ENCODE results near the gene GRIK1.
A peak's percentile ranks its signal among the peaks of the same experiment; 100 is the strongest.

Gene GRIK1

GRCh38 chr21:29549614-29550013 is 390.2 kb downstream of the GRIK1 start:
- DNase-seq (ENCODE audit: low spot score) (no peak), FAIRE-seq (no peak)

GRCh38 chr21:29547998-29548397 is 391.8 kb downstream of the GRIK1 start:
- no peak for DNase-seq (ENCODE audit: low spot score)
- FAIRE-seq, result no peak

GRCh38 chr21:29546071-29546470 is 393.7 kb downstream of the GRIK1 start:
- FAIRE-seq, result no peak
- DNase-seq (ENCODE audit: low spot score), result no peak

GRCh38 chr21:29540289-29540688 is 399.5 kb downstream of the GRIK1 start:
- DNase-seq (ENCODE audit: low spot score), result no peak

GRCh38 chr21:29538115-29538514 is 401.7 kb downstream of the GRIK1 start:
- FAIRE-seq (no peak), DNase-seq (ENCODE audit: low spot score) (no peak)

More at GRCh38 chr21:29540289-29540688, 399.5 kb downstream of the GRIK1 start:
- FAIRE-seq, result no peak

GRCh38 chr21:29534448-29534847 is 405.3 kb downstream of the GRIK1 start:
- no peak for DNase-seq (ENCODE audit: low spot score)
- peak; percentile 70 for FAIRE-seq

GRCh38 chr21:29529139-29529538 is 410.7 kb downstream of the GRIK1 start:
- FAIRE-seq, result no peak
- DNase-seq (ENCODE audit: low spot score), result no peak

GRCh38 chr21:29526545-29526944 is 413.3 kb downstream of the GRIK1 start:
- DNase-seq (ENCODE audit: low spot score) (no peak), FAIRE-seq (no peak)

GRCh38 chr21:29524055-29524454 is 415.7 kb downstream of the GRIK1 start:
- no peak for FAIRE-seq
- no peak for DNase-seq (ENCODE audit: low spot score)

GRCh38 chr21:29523646-29524045 is 416.1 kb downstream of the GRIK1 start:
- DNase-seq (ENCODE audit: low spot score) (no peak), FAIRE-seq (no peak)

GRCh38 chr21:29521872-29522271 is 417.9 kb downstream of the GRIK1 start:
- FAIRE-seq (peak; percentile 95), DNase-seq (ENCODE audit: low spot score) (no peak)

GRCh38 chr21:29520171-29520570 is 419.6 kb downstream of the GRIK1 start:
- no peak for DNase-seq (ENCODE audit: low spot score)
- FAIRE-seq, result no peak

GRCh38 chr21:29514652-29515247 is 425.0 kb downstream of the GRIK1 start:
- no peak for FAIRE-seq
- no peak for DNase-seq (ENCODE audit: low spot score)

- DNase-seq (ENCODE audit: low spot score), result no peak
- FAIRE-seq, result no peak
Observed at GRCh38 chr21:29513535-29513934, 426.3 kb downstream of the GRIK1 start.

GRCh38 chr21:29511096-29511495 is 428.7 kb downstream of the GRIK1 start:
- no peak for FAIRE-seq
- no peak for DNase-seq (ENCODE audit: low spot score)

- FAIRE-seq (no peak), DNase-seq (ENCODE audit: low spot score) (no peak)
Observed at GRCh38 chr21:29509121-29509520, 430.7 kb downstream of the GRIK1 start.

GRCh38 chr21:29508301-29508700 is 431.5 kb downstream of the GRIK1 start:
- no peak for FAIRE-seq

GRCh38 chr21:29506947-29507346 is 432.8 kb downstream of the GRIK1 start:
- no peak for FAIRE-seq
- DNase-seq (ENCODE audit: low spot score), result no peak

More at GRCh38 chr21:29508301-29508700, 431.5 kb downstream of the GRIK1 start:
- no peak for DNase-seq (ENCODE audit: low spot score)

- DNase-seq (ENCODE audit: low spot score), result no peak
- no peak for FAIRE-seq
Observed at GRCh38 chr21:29506214-29506613, 433.6 kb downstream of the GRIK1 start.

GRCh38 chr21:29504751-29505321 is 435.0 kb downstream of the GRIK1 start:
- DNase-seq (ENCODE audit: low spot score) (no peak), FAIRE-seq (peak; percentile 17)

GRCh38 chr21:29501451-29501850 is 438.3 kb downstream of the GRIK1 start:
- no peak for DNase-seq (ENCODE audit: low spot score)
- FAIRE-seq, result no peak

GRCh38 chr21:29499734-29500343 is 440.0 kb downstream of the GRIK1 start:
- FAIRE-seq (peak; percentile 62), DNase-seq (ENCODE audit: low spot score) (peak; percentile 81)

- DNase-seq (ENCODE audit: low spot score) (no peak), FAIRE-seq (no peak)
Observed at GRCh38 chr21:29499229-29499628, 440.6 kb downstream of the GRIK1 start.

All from urothelium cell line (cell line).